T-helper 9 cell (primary cell): Measurements from ENCODE around the gene KDM4F.
"Not testable (repeated sequence)": the region's sequence is repeated elsewhere in the genome, so short reads cannot be mapped to it uniquely, and the experiment has no call there.

Experiments
- DNase-seq: peaks from one replicate; pipeline ENCODE4 v3.0.0-alpha.2; 2020
- total RNA-seq, 2 donors: gene quantifications; one replicate each; lab custom pipeline; 2026; lab: John Stamatoyannopoulos, UW

KDM4F gene
- 0 reads per million in 2 donors for total RNA-seq

- not testable (repeated sequence) for DNase-seq
Measured at GRCh38 chr11:95049122-95049521, at the start of gene KDM4F. KDM4F (plus strand) TSS chr11:95049422.

DNA sequence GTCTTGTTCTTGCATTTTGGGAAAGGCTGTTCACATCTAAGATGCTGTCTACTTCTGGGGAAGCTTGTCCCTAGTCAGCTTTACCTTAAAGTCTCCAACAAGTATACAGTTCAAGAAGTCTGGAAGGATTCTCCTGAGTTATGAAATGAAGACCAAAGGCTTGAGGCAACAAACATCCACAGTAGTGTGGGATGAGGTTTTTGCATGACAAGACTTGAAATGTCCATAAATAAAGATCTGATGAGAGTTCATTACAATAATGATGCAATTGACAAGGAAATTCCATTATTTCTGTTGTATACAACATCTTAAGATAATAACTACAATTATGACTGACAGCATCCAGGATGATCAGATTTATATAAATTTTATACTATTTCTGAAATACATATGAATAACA, 45.5 kb upstream of the KDM4F start:
- no peak for DNase-seq

DNA sequence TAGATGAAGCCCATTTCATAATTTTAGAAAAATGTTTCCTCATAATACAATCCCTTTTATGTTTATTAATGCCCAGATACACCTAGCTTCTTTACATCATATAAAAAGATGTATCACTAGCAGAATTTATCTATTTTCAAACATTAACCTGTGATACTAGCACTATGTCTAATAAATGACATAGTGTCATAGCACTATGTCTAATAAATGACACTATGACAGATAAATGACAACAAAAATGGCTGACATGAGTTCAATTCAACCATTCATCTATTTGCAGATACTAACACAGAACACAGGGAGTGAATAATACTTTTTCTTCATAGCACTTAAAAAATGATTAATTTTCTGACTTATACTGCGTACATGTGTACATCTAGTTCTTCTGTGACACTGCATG, 43.6 kb upstream of the KDM4F start:
- no peak for DNase-seq

GRCh38 chr11:95011376-95011775, 37.8 kb upstream of the KDM4F start:
- DNase-seq = no peak

DNA sequence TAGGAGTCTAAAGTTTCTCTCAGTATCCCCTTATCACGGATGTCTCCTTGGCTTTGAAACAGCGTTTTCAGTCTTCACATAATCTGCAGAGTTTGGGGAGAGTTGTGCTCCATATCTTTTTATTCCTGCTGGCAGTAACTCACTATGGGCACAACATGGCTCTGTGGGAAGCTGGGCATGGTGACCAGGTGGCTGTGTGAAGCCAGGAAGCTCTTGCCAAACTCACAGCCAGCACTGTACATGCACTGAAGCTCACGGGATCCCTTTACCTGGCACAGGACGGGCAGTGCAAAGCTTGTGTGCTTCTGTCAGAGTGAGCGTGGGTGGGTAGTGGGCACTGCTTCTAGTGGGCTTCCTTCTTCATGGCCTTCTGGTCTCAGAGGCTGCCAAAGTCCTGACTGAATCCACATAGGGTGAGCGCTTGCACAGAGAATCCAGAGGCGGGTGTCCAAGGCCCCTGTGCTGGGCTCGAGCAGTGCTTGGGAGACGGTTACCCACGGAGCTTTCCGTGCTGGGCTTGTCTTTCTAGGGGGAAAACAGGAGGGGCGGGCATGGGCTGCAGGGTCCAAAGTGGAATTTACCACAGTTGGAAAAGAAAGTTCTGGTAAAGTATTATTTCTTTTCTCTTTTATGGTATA, 34.9 kb upstream of the KDM4F start:
- no peak for DNase-seq

DNA sequence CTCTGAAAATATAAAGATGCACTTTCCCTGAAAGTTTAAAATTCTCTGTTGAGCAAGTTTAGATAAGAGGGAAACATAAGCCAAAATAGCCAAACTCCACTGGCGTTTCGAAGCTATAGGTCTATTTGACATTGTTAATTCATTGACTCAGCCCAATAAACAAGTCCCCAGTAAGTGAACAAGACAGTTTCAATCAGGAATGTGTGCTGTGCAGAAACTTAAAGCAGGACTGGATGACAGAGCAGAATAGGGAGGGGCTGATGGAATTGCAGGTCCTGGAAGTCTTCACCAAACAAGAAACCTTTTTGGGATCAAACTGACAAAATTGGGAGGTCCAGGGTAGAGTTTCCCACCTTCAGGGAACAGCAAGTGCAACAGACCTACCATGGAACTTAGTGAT, 33.1 kb upstream of the KDM4F start:
- no peak for DNase-seq

- DNase-seq = not testable (repeated sequence)
Measured at GRCh38 chr11:95021468-95021867, 27.8 kb upstream of the KDM4F start.

DNA sequence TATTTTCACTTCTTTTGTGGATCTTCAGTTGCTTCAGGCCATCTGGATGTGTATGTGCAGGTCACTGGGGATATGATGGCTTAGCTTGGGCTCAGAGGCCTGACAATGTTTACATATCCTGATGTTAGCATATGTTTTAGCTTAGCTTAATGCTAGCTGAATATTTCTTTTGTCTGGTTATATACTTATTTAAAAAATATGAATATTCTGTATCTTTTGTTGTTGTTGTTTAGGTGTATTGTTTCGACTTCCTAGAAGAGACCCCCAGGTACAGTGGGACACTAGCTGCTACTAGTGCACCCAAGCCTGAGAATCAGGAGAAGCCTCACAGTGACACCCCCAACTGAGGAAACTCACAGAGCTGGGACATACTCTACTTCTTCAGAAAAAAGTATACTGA, 24.3 kb upstream of the KDM4F start, which contains the start of gene KDM4E:
Gene KDM4E, plus strand, starts transcription at position 301 of the 400 bp plus-strand sequence. CDS start 300 bp downstream, outside the sequence.
- DNase-seq = no peak

- DNase-seq = not testable (repeated sequence)
Measured at GRCh38 chr11:95025594-95025993, 23.6 kb upstream of the KDM4F start.

- DNase-seq = no peak
Measured at GRCh38 chr11:95028357-95028756, 20.9 kb upstream of the KDM4F start.

DNA sequence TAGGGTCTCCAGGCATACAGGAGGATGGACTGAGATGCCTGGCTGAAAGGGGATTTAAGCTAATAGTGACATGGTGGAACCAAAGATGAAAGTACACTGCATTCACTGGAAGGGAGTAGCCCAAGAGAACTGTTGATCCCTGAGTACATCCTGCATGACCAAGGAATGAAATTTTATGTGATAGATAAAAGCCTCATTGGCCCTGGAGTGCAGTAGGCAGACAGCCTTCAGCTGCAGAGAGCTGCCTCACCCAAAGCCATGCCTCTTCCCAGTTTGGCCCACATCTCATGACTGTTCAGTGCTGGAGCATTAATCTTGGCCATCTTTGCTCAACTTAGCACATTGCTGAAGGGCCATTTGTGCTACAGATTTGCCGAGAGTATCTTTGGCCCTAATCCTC, 16.2 kb upstream of the KDM4F start:
- DNase-seq = no peak

- no peak for DNase-seq
Measured at GRCh38 chr11:95035316-95035715, 13.9 kb upstream of the KDM4F start.

DNA sequence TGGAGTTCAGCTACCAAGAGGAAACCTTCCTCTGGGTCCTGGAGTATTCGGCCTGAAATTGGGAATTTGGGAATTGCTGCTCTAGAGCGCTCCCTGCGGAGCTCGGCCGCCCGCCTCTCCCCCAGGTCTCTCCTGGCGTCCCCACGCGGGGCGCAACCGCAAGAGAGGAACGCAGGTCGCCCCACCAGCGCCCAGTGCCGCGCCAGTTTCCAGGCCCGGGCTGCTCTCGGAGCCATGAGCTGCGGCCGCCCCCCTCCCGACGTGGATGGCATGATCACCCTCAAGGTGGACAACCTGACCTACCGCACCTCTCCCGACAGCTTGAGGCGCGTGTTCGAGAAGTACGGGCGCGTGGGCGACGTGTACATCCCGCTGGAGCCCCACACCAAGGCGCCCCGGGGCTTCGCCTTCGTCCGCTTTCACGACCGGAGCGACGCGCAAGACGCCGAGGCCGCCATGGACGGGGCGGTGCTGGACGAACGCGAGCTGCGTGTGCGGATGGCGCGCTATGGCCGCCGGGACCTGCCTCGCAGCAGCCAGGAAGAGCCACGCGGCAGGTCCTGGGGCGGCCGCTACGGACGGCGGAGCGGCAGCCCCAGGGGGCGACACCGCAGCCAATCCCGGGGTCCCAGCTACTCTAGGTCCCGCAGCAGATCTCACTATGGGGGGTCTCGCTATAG, 11.7 kb upstream of the KDM4F start:
- DNase-seq = not testable (repeated sequence)

DNA sequence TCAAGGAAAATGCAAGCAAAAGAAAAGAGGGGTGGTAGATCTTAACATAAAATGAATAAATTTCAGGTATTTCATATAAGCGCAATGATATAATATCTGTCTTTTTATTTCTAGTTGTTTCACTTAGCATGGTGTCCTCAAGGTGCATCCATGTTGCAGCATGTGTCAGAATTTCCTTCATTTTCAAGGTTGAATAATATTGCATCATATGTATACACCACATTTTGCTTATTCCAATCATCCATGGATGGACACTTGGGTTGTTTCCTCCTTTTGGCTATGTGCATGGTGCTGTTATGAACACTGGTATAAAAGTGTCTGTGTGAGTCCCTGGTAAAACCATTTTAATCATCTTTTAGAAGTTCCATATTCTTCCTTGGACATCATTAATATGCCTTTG, 7.0 kb upstream of the KDM4F start:
- no peak for DNase-seq

DNA sequence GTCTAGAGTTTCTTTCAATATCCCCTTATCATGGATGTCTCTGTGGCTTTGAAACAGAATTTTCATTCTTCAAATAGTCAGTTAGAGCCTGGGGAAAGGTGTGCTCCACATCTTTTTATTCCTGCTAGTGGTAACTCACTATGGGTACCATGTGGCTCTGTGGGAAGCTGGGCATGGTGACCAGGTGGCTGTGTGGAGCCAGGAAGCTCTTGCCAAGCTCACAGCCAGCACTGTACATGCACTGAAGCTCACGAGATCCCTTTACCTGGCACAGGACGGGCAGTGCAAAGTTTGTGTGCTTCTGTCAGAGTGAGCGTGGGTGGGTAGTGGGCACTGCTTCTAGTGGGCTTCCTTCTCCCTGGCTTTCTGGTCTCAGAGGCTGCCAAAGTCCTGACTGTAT, 6.3 kb upstream of the KDM4F start:
- no peak for DNase-seq

DNA sequence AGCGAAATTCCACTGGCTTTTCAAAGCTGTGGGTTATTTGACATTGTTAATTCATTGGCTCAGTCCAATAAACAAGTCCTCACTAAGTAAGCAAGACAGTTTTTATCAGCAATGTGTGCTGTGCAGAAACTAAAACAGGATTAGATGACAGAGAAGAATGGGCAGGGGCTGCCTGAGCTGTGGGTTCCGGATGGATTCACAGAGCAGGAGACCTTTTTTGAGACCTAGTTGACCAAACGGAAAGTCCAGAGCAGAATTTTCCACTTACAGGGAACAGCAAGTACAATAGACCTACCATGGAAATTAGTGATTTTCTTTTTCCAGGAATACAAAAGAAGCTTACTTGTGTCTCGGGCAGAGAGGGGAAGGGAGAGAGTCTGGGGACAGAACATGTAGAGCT, 5.2 kb upstream of the KDM4F start:
- DNase-seq = no peak

GRCh38 chr11:95045812-95046211, 3.4 kb upstream of the KDM4F start:
- no peak for DNase-seq

GRCh38 chr11:95050595-95051202, 1.5 kb downstream of the KDM4F start:
- DNase-seq = no peak

- DNase-seq = no peak
Measured at GRCh38 chr11:95054356-95054755, 5.1 kb downstream of the KDM4F start.

GRCh38 chr11:95055283-95055897, 6.2 kb downstream of the KDM4F start:
- DNase-seq = no peak

DNA sequence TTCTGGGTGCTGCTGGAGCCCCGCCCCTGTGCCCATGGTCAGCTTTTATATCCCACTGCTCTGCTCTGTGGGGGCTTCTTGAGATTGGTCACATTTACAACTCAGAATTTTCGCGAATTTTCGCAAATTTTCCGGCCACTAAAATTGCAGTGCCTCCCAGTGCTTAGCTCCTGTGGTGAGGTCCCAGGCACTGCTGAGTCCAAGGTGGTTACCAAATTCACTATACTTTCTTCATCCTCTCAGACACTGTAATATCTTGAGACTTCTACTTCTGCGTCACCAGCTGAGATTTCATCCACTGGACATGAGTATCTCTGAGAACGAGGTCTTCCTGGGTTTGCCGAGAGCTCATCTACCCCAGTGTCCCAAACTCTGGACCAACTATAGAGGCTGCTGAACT, 8.7 kb downstream of the KDM4F start:
- DNase-seq = no peak

DNA sequence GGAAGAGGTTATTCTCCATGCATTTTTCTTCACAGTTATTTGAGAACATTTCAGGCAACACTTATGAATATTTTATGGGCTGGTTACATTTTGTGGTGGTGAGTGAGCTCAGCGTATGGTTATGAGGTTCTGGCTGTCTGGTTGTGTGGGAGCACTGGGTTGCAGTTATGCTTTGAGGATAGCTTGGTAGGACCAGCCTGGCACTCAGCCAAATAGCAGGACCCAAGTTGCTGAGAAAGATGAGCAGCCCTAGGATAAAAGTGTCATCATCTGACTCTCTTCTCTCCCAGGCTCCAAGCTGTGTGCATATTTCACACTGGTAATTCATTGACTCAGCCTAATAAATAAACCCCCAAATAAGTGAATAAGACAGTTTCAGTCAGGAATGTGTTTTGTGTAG, 9.4 kb downstream of the KDM4F start:
- no peak for DNase-seq

DNA sequence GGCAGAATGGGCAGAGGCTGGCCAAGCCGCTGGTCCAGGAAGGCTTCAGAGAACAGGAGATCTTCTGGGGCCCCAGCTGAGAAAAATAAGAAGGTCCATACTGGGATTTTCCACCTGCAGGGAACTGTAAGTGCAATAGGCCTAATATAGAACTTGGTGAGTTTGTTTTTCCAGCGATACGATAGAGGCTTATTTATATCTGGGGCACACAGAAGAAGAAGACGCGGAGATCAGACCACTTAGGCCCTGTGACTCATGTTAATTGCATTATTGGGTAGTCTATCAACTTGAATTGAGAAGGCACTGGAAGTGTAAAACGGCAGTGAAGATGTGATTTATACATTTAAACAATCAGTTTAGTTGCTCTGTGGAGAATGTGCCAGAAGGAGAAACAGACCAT, 9.8 kb downstream of the KDM4F start:
- DNase-seq = no peak

- DNase-seq = no peak
Measured at GRCh38 chr11:95065336-95065735, 16.1 kb downstream of the KDM4F start.
